ENCODE results near the gene CLDN7.

CLDN7 gene

DNA sequence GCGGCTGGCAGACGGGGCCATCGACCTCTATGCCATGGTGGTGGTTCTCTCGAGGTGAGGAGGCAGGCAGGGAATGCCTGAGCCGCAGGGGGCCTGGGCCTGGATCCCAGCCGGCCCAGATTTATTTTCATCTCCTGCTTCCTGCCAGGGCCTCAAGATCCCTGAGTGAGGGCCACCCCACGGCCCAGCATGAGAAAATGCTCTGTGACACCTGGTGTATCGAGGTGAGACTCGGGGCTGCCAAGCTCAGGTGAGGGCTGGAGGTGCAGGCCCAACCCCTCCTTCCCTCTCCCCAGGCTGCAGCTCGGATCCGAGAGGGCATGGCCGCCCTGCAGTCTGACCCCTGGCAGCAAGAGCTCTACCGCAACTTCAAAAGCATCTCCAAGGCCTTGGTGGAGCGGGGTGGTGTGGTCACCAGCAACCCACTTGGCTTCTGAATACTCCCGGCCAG, 37.6 kb downstream of the CLDN7 start:
- Histone ChIP-seq H3K9me3 (ENCODE audit: control insufficient read depth, insufficient read depth, low read length) (no peaks in the 10 kb centered on the region), H3K27me3 (ENCODE audit: control insufficient read depth, insufficient read depth, low read length) (no peaks in the 10 kb centered on the region), H3K4me1 (ENCODE audit: control insufficient read depth, insufficient read depth, low read length) (no peaks in the 10 kb centered on the region; the same call in 1 of the 2 replicates), H3K27ac (ENCODE audit: low read length) (no peak overlapping the region), H3K36me3 (ENCODE audit: control insufficient read depth, insufficient read depth, low read length) (peaks cover 60% of the 10 kb centered on the region), H3K4me3 (ENCODE audit: low read length) (no peak overlapping the region)
- no CpG with 5 or more reads among the region's 15 CpGs for WGBS (ENCODE audit: insufficient coverage, insufficient read length)
- DNase-seq (ENCODE audit: low read depth, low spot score) = no peak

DNA sequence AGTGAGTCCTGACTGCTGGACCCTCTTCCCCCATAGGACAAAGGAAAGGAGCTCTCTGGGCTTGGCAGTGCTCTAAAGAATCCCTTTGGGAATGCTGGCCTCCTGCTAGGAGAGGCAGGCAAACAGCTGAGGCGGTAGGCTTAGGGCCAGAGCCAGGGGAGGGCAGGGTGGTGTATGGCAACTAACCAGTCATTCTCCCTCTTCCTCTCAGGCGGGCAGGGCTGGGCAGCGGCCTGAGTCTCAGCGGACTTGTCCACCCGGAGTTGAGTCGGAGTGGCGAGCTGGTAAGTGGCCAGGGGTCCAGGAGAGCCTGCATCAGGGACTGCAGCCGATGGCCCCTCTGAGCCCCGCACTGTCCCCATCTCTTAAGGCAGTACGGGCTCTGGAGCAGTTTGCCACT, 38.2 kb downstream of the CLDN7 start:
- no CpG with 5 or more reads among the region's 10 CpGs for WGBS (ENCODE audit: insufficient coverage, insufficient read length)
- Histone ChIP-seq H3K4me1 (ENCODE audit: control insufficient read depth, insufficient read depth, low read length) (no peaks in the 10 kb centered on the region; the same call in 1 of the 2 replicates), H3K36me3 (ENCODE audit: control insufficient read depth, insufficient read depth, low read length) (peaks cover 56% of the 10 kb centered on the region), H3K27me3 (ENCODE audit: control insufficient read depth, insufficient read depth, low read length) (no peaks in the 10 kb centered on the region), H3K4me3 (ENCODE audit: low read length) (no peak overlapping the region), H3K9me3 (ENCODE audit: control insufficient read depth, insufficient read depth, low read length) (no peaks in the 10 kb centered on the region), H3K27ac (ENCODE audit: low read length) (no peak overlapping the region)
- DNase-seq (ENCODE audit: low read depth, low spot score) = no peak

DNA sequence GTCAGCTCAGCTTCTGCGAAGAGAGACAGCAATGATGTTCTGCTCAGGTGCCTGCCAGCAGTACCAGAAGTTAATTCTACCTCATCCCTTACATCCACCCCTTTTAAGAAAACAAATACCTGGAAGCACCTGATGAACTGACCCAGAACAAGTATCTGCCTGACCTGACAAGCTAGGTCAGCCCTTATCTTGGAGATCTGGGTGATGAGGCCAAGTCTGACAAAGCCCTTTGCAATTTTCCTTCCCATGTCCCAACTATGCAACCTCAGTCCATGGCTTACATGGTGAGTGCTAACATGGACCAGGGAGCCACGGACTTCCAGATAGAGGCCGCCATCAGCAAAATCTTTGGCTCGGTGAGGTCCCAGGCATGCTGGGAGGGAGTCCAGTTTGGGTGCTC, 38.9 kb downstream of the CLDN7 start:
- Histone ChIP-seq H3K27ac (ENCODE audit: low read length) (no peak overlapping the region), H3K36me3 (ENCODE audit: control insufficient read depth, insufficient read depth, low read length) (peaks cover 50% of the 10 kb centered on the region)

DNA sequence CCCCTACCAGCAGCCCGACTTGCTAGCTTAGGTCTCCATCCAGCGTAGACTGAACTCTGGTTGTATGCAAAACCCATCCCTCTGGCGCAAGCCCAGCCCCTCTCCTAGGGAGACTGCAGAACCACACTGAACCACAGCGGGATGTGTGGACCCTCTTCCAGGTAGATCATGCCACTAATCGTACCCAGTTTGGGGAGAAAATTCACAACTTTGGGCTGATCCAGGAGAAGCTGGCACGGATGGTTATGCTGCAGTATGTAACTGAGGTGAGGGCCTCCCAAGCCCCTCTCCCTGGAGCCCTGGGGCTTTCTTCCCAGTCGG, 39.3 kb downstream of the CLDN7 start:
- no peaks in the 10 kb centered on the region for H3K9me3 ChIP-seq (ENCODE audit: control insufficient read depth, insufficient read depth, low read length)
- H3K4me1 ChIP-seq (ENCODE audit: control insufficient read depth, insufficient read depth, low read length) = peaks cover 1% of the 10 kb centered on the region
- H3K27me3 ChIP-seq (ENCODE audit: control insufficient read depth, insufficient read depth, low read length) = no peaks in the 10 kb centered on the region
- H3K27ac ChIP-seq (ENCODE audit: low read length) = no peak overlapping the region
- no peak for DNase-seq (ENCODE audit: low read depth, low spot score)
- peaks cover 47% of the 10 kb centered on the region for H3K36me3 ChIP-seq (ENCODE audit: control insufficient read depth, insufficient read depth, low read length)
- no peak overlapping the region for H3K4me3 ChIP-seq (ENCODE audit: low read length)
- WGBS (ENCODE audit: insufficient coverage, insufficient read length) = no CpG with 5 or more reads among the region's 7 CpGs

More for the DNA sequence above, 38.9 kb downstream of the CLDN7 start:
- no peak overlapping the region for H3K4me3 ChIP-seq (ENCODE audit: low read length)
- DNase-seq (ENCODE audit: low read depth, low spot score) = no peak
- WGBS (ENCODE audit: insufficient coverage, insufficient read length) = no CpG with 5 or more reads among the region's 4 CpGs
- H3K27me3 ChIP-seq (ENCODE audit: control insufficient read depth, insufficient read depth, low read length) = no peaks in the 10 kb centered on the region
- H3K4me1 ChIP-seq (ENCODE audit: control insufficient read depth, insufficient read depth, low read length) = no peaks in the 10 kb centered on the region; the same call in none of the 2 replicates
- H3K9me3 ChIP-seq (ENCODE audit: control insufficient read depth, insufficient read depth, low read length) = no peaks in the 10 kb centered on the region

DNA sequence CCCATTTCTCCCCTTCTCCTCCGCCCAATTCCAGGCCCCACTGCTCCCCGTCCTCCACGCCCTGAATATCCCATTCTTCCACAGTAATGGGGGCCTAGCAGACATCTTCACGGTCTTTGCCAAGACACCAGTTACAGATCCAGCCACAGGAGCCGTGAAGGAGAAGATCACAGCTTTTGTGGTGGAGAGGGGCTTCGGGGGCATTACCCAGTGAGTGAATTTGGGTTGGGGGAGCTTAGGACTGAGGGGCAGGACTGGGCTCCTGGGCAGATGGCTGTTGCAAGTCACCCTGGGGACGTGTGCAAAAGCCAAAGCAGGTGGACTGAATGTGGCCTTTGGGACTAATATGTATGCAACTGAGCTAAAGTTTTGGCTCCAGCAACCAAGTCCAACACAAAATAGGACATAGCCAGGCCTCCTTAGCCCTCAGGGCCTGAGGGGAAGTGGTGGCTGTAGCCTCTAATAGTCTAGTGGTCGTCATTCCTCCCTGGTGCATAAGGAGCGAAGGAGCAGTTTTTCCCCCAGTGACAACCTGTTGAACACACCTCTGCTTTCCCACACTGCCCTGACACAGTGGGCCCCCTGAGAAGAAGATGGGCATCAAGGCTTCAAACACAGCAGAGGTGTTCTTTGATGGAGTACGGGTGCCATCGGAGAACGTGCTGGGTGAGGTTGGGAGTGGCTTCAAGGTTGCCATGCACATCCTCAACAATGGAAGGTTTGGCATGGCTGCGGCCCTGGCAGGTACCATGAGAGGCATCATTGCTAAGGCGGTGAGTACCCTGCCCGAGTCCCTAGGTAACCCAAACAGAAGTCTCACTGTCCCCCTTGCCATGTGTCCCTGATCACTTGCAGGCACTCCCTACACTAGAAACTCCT, 39.9 kb downstream of the CLDN7 start:
- Histone ChIP-seq H3K36me3 (ENCODE audit: control insufficient read depth, insufficient read depth, low read length) (peaks cover 42% of the 10 kb centered on the region), H3K4me1 (ENCODE audit: control insufficient read depth, insufficient read depth, low read length) (peaks cover 1% of the 10 kb centered on the region), H3K27ac (ENCODE audit: low read length) (no peak overlapping the region), H3K4me3 (ENCODE audit: low read length) (no peak overlapping the region), H3K27me3 (ENCODE audit: control insufficient read depth, insufficient read depth, low read length) (no peaks in the 10 kb centered on the region), H3K9me3 (ENCODE audit: control insufficient read depth, insufficient read depth, low read length) (no peaks in the 10 kb centered on the region)
- DNase-seq (ENCODE audit: low read depth, low spot score) = no peak
- no CpG with 5 or more reads among the region's 15 CpGs for WGBS (ENCODE audit: insufficient coverage, insufficient read length)

DNA sequence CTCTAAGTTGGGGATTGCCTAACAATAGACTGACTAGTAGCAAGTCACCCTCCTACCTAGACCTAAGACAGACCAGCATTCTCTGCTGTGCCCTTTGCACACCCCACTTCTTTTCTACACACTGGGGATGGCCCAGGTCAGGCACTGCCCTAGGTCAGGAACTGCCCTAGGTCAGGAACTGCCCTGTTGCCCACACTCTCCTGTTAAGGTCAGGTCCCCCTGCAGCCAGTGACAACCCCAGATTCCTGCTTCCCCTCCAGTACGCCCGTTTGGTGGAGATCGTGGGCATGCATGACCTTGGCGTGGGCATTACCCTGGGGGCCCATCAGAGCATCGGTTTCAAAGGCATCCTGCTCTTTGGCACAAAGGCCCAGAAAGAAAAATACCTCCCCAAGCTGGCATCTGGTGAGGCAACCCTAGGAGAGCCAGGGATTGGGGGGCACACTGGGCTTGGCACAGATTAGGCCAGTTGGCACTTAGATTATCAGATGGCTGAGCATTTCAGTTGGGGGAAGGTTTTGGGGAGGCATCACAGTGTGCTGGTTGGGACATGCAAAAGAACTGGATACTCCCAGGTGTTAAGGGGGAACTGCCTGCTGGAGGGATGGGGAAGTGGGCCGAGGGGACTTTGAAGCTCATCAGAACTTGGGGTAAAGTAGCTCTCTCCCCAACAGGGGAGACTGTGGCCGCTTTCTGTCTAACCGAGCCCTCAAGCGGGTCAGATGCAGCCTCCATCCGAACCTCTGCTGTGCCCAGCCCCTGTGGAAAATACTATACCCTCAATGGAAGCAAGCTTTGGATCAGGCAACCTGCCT, 40.8 kb downstream of the CLDN7 start:
- H3K4me1 ChIP-seq (ENCODE audit: control insufficient read depth, insufficient read depth, low read length) = peaks cover 1% of the 10 kb centered on the region; the same call in 1 of the 2 replicates
- H3K4me3 ChIP-seq (ENCODE audit: low read length) = no peak overlapping the region
- H3K9me3 ChIP-seq (ENCODE audit: control insufficient read depth, insufficient read depth, low read length) = no peaks in the 10 kb centered on the region
- H3K27ac ChIP-seq (ENCODE audit: low read length) = no peak overlapping the region
- peaks cover 34% of the 10 kb centered on the region for H3K36me3 ChIP-seq (ENCODE audit: control insufficient read depth, insufficient read depth, low read length)
- WGBS (ENCODE audit: insufficient coverage, insufficient read length) = no CpG with 5 or more reads among the region's 10 CpGs
- no peak for DNase-seq (ENCODE audit: low read depth, low spot score)
- no peaks in the 10 kb centered on the region for H3K27me3 ChIP-seq (ENCODE audit: control insufficient read depth, insufficient read depth, low read length)

DNA sequence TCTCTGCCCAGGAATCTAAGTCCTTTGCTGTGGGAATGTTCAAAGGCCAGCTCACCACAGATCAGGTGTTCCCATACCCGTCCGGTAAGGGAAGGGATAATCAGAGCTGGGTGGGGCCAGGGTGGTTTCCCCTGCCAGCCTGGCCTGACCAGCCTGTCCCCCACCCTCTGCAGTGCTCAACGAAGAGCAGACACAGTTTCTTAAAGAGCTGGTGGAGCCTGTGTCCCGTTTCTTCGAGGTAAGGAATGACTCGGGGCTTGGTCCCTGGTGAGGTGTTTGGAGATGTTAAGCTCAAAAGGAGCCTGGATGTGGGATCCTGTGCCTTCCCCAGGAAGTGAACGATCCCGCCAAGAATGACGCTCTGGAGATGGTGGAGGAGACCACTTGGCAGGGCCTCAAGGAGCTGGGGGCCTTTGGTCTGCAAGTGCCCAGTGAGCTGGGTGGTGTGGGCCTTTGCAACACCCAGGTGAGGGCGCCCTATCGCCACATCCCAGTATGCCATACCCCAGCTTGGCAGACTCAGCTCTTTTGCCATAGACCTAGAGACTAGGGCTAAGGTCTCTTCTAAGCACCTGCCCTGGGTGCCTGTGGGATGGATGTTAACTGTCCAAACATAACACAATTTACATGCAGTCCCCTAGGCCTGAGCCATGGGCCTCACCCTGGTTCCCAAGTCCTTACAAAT, 41.5 kb downstream of the CLDN7 start:
- DNase-seq (ENCODE audit: low read depth, low spot score) = no peak
- no peaks in the 10 kb centered on the region for H3K27me3 ChIP-seq (ENCODE audit: control insufficient read depth, insufficient read depth, low read length)
- WGBS (ENCODE audit: insufficient coverage, insufficient read length) = no CpG with 5 or more reads among the region's 11 CpGs

DNA sequence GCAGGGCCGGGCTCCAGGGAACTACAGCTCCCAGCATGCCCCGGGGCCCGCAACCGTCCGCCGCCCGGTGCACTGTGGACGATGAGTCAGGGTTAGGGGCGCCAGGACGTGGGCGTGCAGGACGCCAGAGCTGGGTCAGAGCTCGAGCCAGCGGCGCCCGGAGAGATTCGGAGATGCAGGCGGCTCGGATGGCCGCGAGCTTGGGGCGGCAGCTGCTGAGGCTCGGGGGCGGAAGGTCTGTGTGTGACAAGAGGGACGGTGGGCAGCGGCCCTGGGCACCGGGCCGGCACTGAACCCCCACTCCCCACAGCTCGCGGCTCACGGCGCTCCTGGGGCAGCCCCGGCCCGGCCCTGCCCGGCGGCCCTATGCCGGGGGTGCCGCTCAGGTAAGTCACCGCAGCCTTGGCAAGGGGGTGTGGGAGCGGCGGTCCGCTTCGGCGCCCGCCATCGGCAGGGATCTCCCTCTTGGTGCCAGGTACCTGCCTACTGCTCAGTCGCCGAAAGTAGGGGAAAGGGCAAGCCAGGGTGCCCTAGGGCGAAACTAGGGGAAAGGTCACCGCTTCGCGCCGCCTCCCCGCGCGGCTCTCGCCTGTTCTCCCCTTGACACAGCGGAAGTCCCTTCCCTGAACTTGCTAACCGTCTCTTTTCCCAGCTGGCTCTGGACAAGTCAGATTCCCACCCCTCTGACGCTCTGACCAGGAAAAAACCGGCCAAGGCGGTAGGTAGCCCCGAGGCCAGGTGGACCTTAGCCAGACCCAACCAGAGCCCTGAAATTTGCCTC, 42.3 kb downstream of the CLDN7 start, which contains the start of the genes ACADVL and DLG4:
ACADVL (plus strand) TSS at position 127 of the 781 bp plus-strand sequence; CDS start at position 174, 47 bp downstream.
DLG4 (minus strand) TSS at position 25 of the 781 bp plus-strand sequence.
- DNase-seq (ENCODE audit: low read depth, low spot score) = peak; percentile 61
- H3K4me1 ChIP-seq (ENCODE audit: control insufficient read depth, insufficient read depth, low read length) = peaks cover 3% of the 10 kb centered on the region
- no peaks in the 10 kb centered on the region for H3K9me3 ChIP-seq (ENCODE audit: control insufficient read depth, insufficient read depth, low read length)
- no CpG with 5 or more reads among the region's 63 CpGs for WGBS (ENCODE audit: insufficient coverage, insufficient read length)
- H3K36me3 ChIP-seq (ENCODE audit: control insufficient read depth, insufficient read depth, low read length) = peaks cover 29% of the 10 kb centered on the region
- no peak within 1 kb of the TSS for H3K27ac ChIP-seq (ENCODE audit: low read length)
- H3K4me3 ChIP-seq (ENCODE audit: low read length) = peak within 1 kb of the TSS; percentile 71
- no peaks in the 10 kb centered on the region for H3K27me3 ChIP-seq (ENCODE audit: control insufficient read depth, insufficient read depth, low read length)

More for the DNA sequence above, 41.5 kb downstream of the CLDN7 start:
- no peak overlapping the region for H3K27ac ChIP-seq (ENCODE audit: low read length)
- peaks cover 3% of the 10 kb centered on the region for H3K4me1 ChIP-seq (ENCODE audit: control insufficient read depth, insufficient read depth, low read length)
- peak overlapping the region; percentile 71; the same call in 1 of the 2 replicates for H3K4me3 ChIP-seq (ENCODE audit: low read length)
- H3K36me3 ChIP-seq (ENCODE audit: control insufficient read depth, insufficient read depth, low read length) = peaks cover 29% of the 10 kb centered on the region
- H3K9me3 ChIP-seq (ENCODE audit: control insufficient read depth, insufficient read depth, low read length) = no peaks in the 10 kb centered on the region

DNA sequence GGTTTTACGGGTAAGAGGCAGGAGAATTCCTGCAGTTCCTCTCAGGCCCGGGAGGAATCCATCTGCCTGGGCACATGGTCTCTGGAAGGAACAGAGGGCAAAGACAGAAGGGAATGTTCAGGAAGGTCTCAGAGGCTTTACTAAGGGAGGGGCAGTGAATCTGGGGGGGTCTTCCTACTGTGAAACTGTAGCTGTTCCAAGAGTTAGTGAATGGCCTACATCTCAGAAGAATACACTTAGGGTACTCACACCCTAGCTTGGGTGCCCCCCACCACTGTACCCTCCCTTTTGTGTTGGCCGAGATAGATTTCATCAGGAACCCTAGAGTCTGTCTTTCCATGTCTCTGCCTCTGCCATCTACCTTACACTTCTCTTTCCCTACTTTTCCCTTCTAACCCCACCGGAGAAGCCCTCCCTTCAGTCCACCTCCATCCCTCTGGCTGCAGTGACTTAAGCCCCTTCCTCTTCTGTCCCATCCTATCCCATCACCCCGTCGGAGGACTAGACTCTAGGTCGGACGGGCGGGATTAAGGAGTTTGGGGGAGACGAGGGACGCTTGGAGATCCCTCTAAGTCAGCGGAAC, 43.0 kb downstream of the CLDN7 start:
- no peaks in the 10 kb centered on the region for H3K27me3 ChIP-seq (ENCODE audit: control insufficient read depth, insufficient read depth, low read length)
- peaks cover 3% of the 10 kb centered on the region for H3K4me1 ChIP-seq (ENCODE audit: control insufficient read depth, insufficient read depth, low read length)
- H3K36me3 ChIP-seq (ENCODE audit: control insufficient read depth, insufficient read depth, low read length) = peaks cover 25% of the 10 kb centered on the region
- no CpG with 5 or more reads among the region's 12 CpGs for WGBS (ENCODE audit: insufficient coverage, insufficient read length)
- H3K9me3 ChIP-seq (ENCODE audit: control insufficient read depth, insufficient read depth, low read length) = no peaks in the 10 kb centered on the region
- peak overlapping the region; percentile 71; the same call in 1 of the 2 replicates for H3K4me3 ChIP-seq (ENCODE audit: low read length)
- no peak overlapping the region for H3K27ac ChIP-seq (ENCODE audit: low read length)
- no peak for DNase-seq (ENCODE audit: low read depth, low spot score)
